PC-9 (cell line): ENCODE measurements around the gene HSPBP1.

Source experiments
- CTCF ChIP-seq: fragments of 200-600 bp; sonication (generic); conservative IDR thresholded peaks from 2 replicates; pipeline ENCODE4 v1.6.1; 2017; ENCODE audit warnings: mixed run types, antibody characterized with exemption, mild to moderate bottlenecking, moderate library complexity
- EZH2 ChIP-seq: fragments of 200-600 bp; sonication (generic); IDR thresholded peaks from 2 replicates; pipeline ENCODE4 v1.8.0; 2017; ENCODE audit warnings: antibody characterized with exemption, low read depth

- TF ChIP-seq CTCF (no peak), EZH2 (no peak)
Measured at GRCh38 chr19:55259540-55260210, 20.2 kb downstream of the HSPBP1 start.
